ENCODE measurements around the gene HSP90AB1.

- TF ChIP-seq CTCF (IDR thresholded peaks at IDR 0.05): no peak
- no peak for TF ChIP-seq POLR2A (IDR thresholded peaks at IDR 0.05)
Measured at GRCh38 chr6:44273617-44274016, 26.7 kb downstream of the HSP90AB1 start.

Data from heart left ventricle (tissue), 13 donors.